Cerebellar nuclear complex (tissue), 1 donor: ENCODE results near the gene LGR5.

Source experiments
- DNase-seq, 2 experiments: peaks; one replicate each; lab custom pipeline; 2025; lab: John Stamatoyannopoulos, UW

The LGR5 gene

DNA sequence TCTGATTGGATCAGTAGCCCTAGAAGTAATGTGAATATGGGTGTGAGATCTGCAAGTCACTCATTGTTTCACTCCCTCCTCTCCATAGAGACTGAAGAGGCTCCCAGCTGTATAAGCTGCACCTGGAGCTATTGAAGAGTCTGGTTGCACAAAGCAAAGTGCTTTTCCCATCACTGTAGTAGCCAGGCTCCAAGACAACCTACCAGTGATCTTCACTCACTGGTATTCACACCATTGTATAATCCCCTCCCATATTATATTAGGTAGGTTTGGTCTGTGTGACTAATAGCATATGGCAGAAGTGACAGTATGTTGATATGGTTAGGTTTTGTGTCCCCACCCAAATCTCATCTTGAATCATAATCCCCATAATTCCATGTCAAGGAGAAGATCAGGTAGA lies 159.6 kb downstream of the LGR5 start:
- no peak for DNase-seq

DNA sequence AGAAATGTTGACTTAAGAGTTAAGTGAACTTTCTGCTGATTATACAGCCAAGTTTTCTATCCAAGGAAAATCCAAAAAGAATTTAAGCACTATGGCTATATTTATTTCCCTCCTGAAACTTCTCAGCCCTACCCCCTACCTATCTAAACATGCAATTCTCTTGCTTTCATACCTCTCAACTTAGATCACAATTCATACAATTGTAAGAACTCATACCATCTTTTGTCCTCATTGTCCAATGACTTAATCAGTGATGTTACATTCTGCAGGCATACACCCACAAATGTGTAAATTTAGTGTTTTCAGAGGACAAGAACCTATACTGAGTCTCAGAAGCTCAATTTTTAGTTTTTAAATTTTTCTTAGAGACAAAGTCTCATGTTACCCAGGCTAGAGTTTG lies 161.9 kb downstream of the LGR5 start:
- no peak for DNase-seq

DNA sequence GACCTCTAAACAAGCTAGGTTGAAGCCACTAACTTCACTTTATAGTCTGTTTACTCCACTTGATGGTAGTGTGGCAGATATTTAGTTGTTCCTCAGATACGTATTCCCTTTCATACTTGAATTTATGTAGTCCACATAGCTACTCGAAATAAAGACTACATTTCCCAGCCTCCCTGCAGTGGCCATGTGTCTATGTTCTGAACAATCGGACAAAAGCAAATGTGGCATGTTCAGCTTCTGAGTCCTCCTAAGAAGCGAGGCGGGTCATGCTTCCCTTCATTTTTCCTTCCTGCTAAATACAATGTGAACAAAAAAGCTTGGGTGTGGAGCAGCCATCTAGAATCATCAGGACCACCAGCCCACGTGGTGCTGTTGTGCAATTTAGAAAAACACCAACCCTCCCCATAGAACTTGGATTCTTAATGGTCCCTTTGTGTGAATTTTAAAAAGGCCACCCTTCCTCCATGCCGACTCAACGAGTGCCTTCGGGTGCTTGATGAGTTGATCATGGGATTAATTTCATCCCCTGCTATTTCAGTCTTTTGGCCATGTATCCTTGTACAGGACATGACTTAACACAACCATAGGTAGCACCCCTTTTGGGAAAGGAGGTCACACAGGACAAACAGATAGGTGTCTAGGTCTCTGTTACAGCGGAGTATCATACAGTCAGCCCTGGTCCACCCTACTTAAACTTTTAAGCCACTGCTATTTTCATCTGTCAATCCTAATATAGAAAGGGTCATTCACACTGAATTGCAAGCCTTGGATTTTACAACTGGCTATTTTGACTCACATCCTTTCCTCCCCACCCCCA lies 163.4 kb downstream of the LGR5 start:
- DNase-seq = no peak

DNA sequence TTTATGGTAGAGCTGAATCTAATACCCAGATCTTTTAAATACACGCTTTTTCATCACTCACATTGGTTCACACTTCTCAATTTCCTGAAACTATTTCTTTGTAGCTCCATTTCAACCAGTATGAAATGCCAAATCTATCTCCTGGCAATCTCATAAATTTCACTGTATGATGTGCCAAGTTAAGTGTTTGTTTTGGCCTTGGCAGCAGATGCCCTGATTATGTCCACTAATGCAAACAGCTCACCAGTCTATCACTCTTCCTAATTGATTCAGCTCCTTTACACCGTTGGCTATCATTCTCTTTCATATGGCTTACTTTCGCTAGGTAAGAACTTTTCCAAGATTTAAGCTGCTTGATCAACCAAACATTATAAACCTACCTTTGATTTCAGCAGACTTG lies 165.4 kb downstream of the LGR5 start:
- DNase-seq = no peak

DNA sequence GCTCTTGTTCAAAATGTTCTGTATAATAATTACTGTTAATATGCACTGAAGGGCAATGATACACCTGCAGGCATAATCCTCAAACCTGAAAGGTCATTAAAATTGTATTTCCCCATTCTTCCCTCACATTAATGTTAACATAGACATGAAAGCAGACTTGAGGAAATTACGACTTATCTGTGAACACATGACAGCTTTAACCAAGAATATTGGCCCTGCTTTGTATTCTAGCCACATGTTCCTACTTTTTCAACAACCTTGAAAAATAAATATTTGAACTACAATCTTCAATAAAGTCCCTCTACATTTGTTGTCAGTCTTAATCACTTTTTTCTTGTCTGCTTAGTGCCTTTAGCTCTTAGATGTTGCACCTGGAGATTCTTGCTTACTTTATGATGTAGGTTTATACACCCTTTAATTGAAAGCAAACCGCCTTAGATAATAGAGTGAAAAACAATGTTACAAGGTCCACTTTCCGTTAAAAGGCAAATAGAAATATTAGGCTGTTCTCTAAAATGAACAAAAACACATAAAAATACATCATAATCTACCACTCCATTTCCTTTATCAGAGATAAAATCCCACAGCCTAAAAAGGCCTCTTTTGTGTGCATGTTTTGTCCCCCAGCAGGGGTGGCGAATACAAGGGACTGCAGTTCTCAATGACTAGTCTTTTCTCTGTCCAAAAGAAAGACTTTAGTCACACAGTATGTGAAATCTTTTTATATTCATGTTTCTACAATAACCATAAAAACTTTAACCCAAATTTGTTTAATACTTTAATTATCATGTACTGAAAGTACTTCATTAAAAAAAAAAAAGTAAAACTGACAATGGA lies 168.1 kb downstream of the LGR5 start:
- no peak for DNase-seq

DNA sequence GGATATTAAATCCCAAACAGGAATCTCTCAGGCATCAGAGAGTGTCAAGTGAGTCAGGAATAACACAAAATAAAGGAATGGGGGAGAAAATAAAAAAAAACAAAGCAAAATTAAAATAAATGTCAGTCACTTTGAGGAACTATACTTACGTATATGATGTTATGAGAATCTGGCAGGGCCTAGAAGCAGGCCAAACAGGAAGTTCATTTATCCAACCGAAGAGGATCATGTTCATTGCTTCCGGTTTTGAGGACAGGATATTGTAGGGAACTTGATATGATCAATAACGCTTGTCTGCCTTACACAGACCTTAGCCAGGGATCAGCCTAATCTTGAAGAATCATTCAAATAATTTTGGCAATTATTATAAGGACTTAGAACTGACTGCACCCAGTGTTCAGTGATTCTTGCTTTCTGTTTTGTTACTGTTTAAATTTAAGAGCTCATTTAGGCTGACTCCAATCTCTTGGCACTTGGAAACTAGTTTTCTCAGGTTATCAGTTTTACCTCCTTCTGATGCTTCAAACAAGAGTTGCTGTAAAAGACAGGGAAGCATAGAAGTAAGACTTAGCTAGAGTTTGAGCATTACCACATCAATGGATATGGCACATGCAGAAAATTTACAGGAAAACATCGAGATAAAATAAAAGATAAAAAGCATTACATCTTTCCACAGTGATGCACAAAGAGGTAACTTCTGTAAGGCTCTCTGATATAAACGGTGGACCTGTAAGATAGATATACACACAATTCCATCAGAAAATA lies 170.6 kb downstream of the LGR5 start:
- DNase-seq = no peak

DNA sequence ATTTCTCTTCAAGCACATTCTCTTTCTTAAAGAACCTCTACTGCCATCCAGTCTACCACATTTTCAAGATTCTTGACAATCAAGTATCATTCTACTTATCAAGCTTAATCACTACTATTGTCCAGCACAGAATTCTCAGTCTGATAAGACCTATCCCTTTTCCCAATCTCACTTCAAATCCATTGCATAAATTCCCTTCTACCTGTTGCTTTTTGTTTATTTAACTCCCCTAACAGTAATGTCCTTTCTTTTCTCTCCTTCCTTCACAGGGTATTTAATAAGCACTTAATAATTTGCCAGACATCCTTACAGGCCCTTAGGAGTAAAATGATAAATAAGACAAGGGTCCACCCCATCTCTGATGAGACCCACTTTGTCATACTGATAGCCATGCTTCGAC lies 182.3 kb downstream of the LGR5 start:
- no peak for DNase-seq

DNA sequence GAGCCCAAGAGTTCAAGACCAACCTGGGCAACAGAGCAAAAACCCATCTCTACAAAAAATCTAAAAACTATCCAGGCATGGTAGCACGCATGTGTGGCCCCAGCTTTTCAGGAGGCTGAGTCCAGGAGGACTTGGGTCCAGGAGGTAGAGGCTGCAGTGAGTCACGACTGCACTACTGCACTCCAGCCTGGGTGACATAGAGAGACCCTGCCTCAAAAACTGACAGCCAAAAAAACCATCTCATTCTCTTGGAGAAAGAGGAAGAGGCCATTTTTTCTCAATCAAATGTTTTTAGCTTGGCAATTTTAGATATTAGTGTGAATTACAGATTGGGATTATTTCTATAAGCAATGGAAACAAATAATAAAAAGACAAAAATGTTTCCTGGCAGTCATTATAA lies 185.9 kb downstream of the LGR5 start:
- no peak for DNase-seq

DNA sequence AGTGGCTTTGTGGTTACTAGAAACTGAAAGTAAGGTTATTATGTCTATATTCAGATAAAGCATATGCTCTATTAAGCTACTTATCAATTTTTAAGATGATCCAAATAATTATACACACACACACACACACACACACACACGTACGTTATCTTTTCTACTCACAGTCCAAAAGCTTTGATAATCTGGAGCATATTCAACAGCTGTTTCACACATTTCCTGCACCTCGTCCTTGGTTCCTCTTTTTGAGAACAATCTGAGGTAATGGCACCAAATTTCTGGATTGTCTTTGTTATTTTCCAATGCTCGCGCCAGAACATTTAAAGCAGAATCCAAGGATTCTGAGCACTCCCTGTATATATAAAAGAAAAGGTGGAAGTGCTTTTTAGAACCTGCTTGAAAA lies 186.5 kb downstream of the LGR5 start:
- DNase-seq = no peak

DNA sequence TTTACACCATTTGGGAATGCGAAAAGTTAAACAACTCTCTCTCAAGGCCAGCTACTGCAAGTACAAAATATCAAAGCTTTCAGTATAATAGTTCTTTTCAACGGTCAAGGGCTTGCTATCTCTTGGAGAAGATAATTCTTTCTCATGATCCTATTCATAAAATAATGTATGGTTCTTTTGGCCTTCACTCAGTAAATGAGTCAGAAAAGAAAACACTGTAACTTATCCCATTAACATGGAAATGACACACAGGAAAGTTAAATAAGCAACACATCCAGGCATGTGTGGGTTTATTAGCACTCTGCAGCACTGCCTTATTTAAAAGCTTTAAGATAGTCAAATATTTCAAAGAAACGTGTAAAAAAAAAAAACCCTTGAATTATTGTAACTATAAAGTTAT lies 187.2 kb downstream of the LGR5 start:
- no peak for DNase-seq

DNA sequence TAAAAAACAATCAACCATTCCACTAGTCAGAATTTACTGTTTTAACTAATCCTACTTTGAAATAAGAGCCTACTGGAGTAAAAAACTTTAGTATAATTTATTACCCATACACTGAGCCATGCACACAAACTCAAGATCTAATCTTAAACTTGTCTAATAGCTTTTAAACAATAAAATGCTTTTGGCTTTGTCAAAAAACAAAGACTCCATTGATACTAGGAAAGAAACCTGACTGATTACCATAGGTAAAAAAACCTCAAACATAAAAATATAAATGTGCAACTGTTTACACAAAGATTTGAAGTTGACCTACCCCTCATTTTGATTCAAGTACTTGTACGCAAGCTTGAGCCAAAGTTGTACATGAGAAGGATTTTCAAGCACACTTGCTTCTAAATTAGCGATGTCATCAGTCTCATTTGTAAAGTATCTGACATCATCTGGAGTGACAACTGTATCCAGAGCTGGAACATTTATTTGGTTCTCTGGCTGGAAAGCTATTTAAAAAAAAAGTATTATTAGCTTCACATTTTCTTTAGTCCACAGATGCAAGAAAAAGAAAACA lies 187.9 kb downstream of the LGR5 start:
- no peak for DNase-seq
